Measurements from ENCODE around the gene WIPF1. TPM values are rescaled to one million over a fixed set of nuclear protein-coding genes. Genes with fewer than 3 reads are reported as not detected.

WIPF1 gene
- total RNA-seq, 1 experiment from 2014 or later: 0.59 TPM

GRCh38 chr2:174633623-174633930, 36.0 kb upstream of the WIPF1 start:
- intact Hi-C loops (cut with micrococcal nuclease): no loop called here
- Histone ChIP-seq H3K36me3 (ENCODE audit: control insufficient read depth in 1 of 2, insufficient read depth in 2 of 2, low read length in 2 of 2) (no peaks in the 10 kb centered on the region), H3K9me3 (ENCODE audit: control insufficient read depth in 1 of 2, insufficient read depth in 1 of 2, low read depth in 1 of 2, low read length in 2 of 2) (no peaks in the 10 kb centered on the region), H3K4me1 (ENCODE audit: control insufficient read depth in 1 of 2, insufficient read depth in 2 of 2, low read length in 2 of 2) (no peaks in the 10 kb centered on the region), H2AFZ (ENCODE audit: low read depth, low read length, poor library complexity, severe bottlenecking) (no peak overlapping the region), H3K79me2 (ENCODE audit: insufficient read depth, low read length) (no peaks in the 10 kb centered on the region), H3K27ac (ENCODE audit: low read depth, low read length) (no peak overlapping the region), H4K20me1 (ENCODE audit: insufficient read depth) (no peaks in the 10 kb centered on the region), H3K9ac (ENCODE audit: low read length) (no peak overlapping the region), H3K9me2 (ENCODE audit: insufficient read depth) (no peaks in the 10 kb centered on the region; the same call in 1 of the 2 replicates), H3K4me2 (ENCODE audit: low read length) (no peak overlapping the region), H3K27me3 (ENCODE audit: insufficient read depth, low read length) (no peaks in the 10 kb centered on the region), H3K4me3 (replicated peaks in 1 of 2; ENCODE audit: low read depth in 1 of 2, low read length in 2 of 2) (no peak overlapping the region)
- no TSS peak for BruUV-seq (replicated peaks)
- no peak for TF ChIP-seq TCF7L2 (IDR thresholded peaks at IDR 0.05; ENCODE audit: borderline replicate concordance, extremely low read depth, insufficient read depth, insufficient read length)
- TF ChIP-seq POLR2A (IDR thresholded peaks at IDR 0.05; ENCODE audit: borderline replicate concordance, extremely low read depth, insufficient read depth, insufficient read length): no peak
- TF ChIP-seq, protein P1, sequence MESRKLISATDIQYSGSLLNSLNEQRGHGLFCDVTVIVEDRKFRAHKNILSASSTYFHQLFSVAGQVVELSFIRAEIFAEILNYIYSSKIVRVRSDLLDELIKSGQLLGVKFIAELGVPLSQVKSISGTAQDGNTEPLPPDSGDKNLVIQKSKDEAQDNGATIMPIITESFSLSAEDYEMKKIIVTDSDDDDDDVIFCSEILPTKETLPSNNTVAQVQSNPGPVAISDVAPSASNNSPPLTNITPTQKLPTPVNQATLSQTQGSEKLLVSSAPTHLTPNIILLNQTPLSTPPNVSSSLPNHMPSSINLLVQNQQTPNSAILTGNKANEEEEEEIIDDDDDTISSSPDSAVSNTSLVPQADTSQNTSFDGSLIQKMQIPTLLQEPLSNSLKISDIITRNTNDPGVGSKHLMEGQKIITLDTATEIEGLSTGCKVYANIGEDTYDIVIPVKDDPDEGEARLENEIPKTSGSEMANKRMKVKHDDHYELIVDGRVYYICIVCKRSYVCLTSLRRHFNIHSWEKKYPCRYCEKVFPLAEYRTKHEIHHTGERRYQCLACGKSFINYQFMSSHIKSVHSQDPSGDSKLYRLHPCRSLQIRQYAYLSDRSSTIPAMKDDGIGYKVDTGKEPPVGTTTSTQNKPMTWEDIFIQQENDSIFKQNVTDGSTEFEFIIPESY (IDR thresholded peaks at IDR 0.05; ENCODE audit: extremely low read depth, insufficient replicate concordance, low read length): no peak
- no peak for TF ChIP-seq JUND (IDR thresholded peaks at IDR 0.05)
- no peak for ATAC-seq
- POLR2A ChIA-PET: no interaction called here
- CTCF ChIA-PET: no interaction called here
- no peak for DNase-seq (ENCODE audit: low read depth, low spot score)
- RAD21 ChIA-PET (ENCODE audit: low non-redundant PET in 1 of 2, low total read pairs in 2 of 2, uncharacterized antibody in 2 of 2, unreplicated experiment in 2 of 2): no interaction called here

- no peaks in the 10 kb centered on the region; the same call in 1 of the 2 replicates for H3K9me2 ChIP-seq (ENCODE audit: insufficient read depth)
- no peaks in the 10 kb centered on the region for H3K4me1 ChIP-seq (ENCODE audit: control insufficient read depth in 1 of 2, insufficient read depth in 2 of 2, low read length in 2 of 2)
- ChIA-PET CTCF (no interaction called here), RAD21 (ENCODE audit: low non-redundant PET in 1 of 2, low total read pairs in 2 of 2, uncharacterized antibody in 2 of 2, unreplicated experiment in 2 of 2) (no interaction called here), POLR2A (no interaction called here)
- no peak for TF ChIP-seq EZH2 (IDR thresholded peaks at IDR 0.05)
- TF ChIP-seq FOSL1 (IDR thresholded peaks at IDR 0.05; ENCODE audit: low read depth): no peak
- TF ChIP-seq EZH2phosphoT487 (IDR thresholded peaks at IDR 0.05; ENCODE audit: borderline replicate concordance): no peak
- TF ChIP-seq RAD21 (IDR thresholded peaks at IDR 0.05; ENCODE audit: low read depth): no peak
- no peak overlapping the region for H2AFZ ChIP-seq (ENCODE audit: low read depth, low read length, poor library complexity, severe bottlenecking)
- no peaks in the 10 kb centered on the region for H3K36me3 ChIP-seq (ENCODE audit: control insufficient read depth in 1 of 2, insufficient read depth in 2 of 2, low read length in 2 of 2)
- no peak overlapping the region for H3K27ac ChIP-seq (ENCODE audit: low read depth, low read length)
- H3K4me3 ChIP-seq (replicated peaks in 1 of 2; ENCODE audit: low read depth in 1 of 2, low read length in 2 of 2): no peak overlapping the region
- H3K4me2 ChIP-seq (ENCODE audit: low read length): no peak overlapping the region
- no peaks in the 10 kb centered on the region for H4K20me1 ChIP-seq (ENCODE audit: insufficient read depth)
- DNase-seq (ENCODE audit: low read depth, low spot score): no peak
- no peaks in the 10 kb centered on the region for H3K79me2 ChIP-seq (ENCODE audit: insufficient read depth, low read length)
- no peaks in the 10 kb centered on the region for H3K9me3 ChIP-seq (ENCODE audit: control insufficient read depth in 1 of 2, insufficient read depth in 1 of 2, low read depth in 1 of 2, low read length in 2 of 2)
- BruUV-seq (replicated peaks): no TSS peak
- no peaks in the 10 kb centered on the region for H3K27me3 ChIP-seq (ENCODE audit: insufficient read depth, low read length)
- intact Hi-C loops (cut with micrococcal nuclease): no loop called here
- ATAC-seq: no peak
- H3K9ac ChIP-seq (ENCODE audit: low read length): no peak overlapping the region
Measured at GRCh38 chr2:174632841-174633622, 35.4 kb upstream of the WIPF1 start.

Data from HCT116 (cell line).